GM23338 (cell line): Measurements from ENCODE around the gene NEU2. TPM values are rescaled to one million over a fixed set of nuclear protein-coding genes. Genes with fewer than 3 reads are reported as not detected.

ENCODE experiments used
- ATAC-seq: fragments of 200-7000 bp; cut with Tn5 transposase; 3 replicates; pipeline ENCODE4 v1.9.1; 2020
- DNase-seq: peaks from one replicate; pipeline ENCODE4 v3.0.0-alpha.2; 2015; ENCODE audit warnings: low spot score
- H2AFZ ChIP-seq: fragments of 200-600 bp; sonication (generic); 2 replicates; pipeline ENCODE4 v1.8.0; 2016; ENCODE audit warnings: antibody characterized with exemption, mild to moderate bottlenecking, moderate library complexity
- H3F3A ChIP-seq: fragments of 200-600 bp; sonication (generic); replicated peaks from 2 replicates; pipeline ENCODE4 v1.8.0; 2017; ENCODE audit warnings: antibody characterized with exemption, mixed run types, low read depth
- H3K27ac ChIP-seq: fragments of 200-600 bp; sonication (generic); 2 replicates; pipeline ENCODE4 v1.6.1; 2016; ENCODE audit warnings: low read depth
- H3K27me3 ChIP-seq: fragments of 200-600 bp; sonication (generic); 2 replicates; pipeline ENCODE4 v1.8.0; 2016; ENCODE audit warnings: mild to moderate bottlenecking, mixed run types, moderate library complexity; ENCODE audit not compliant: insufficient read depth
- H3K36me3 ChIP-seq: fragments of 200-600 bp; sonication (generic); 2 replicates; pipeline ENCODE4 v1.8.0; 2016; ENCODE audit warnings: mild to moderate bottlenecking; ENCODE audit not compliant: insufficient read depth
- H3K4me1 ChIP-seq: fragments of 200-600 bp; sonication (generic); 2 replicates; pipeline ENCODE4 v1.8.0; 2016; ENCODE audit warnings: mild to moderate bottlenecking, moderate library complexity; ENCODE audit not compliant: insufficient read depth
- H3K4me2 ChIP-seq: fragments of 200-600 bp; sonication (generic); 2 replicates; pipeline ENCODE4 v1.7.1; 2017; ENCODE audit warnings: mixed run types
- H3K4me3 ChIP-seq: fragments of 200-600 bp; sonication (generic); 2 replicates; pipeline ENCODE4 v1.6.1; 2016; ENCODE audit warnings: mixed run types
- H3K79me2 ChIP-seq: fragments of 200-600 bp; sonication (generic); replicated peaks from 2 replicates; pipeline ENCODE4 v1.8.0; 2017; ENCODE audit warnings: mild to moderate bottlenecking; ENCODE audit not compliant: insufficient read depth
- H3K9me2 ChIP-seq: fragments of 200-600 bp; sonication (generic); 2 replicates; pipeline ENCODE4 v1.8.0; 2017; ENCODE audit not compliant: insufficient read depth
- H4K20me1 ChIP-seq: fragments of 200-600 bp; sonication (generic); replicated peaks from 2 replicates; pipeline ENCODE4 v1.8.0; 2017; ENCODE audit warnings: mild to moderate bottlenecking; ENCODE audit not compliant: insufficient read depth
- H3K27ac Mint-ChIP-seq: 2 replicates; pipeline ENCODE4 v1.8.0; 2020; ENCODE audit warnings: inconsistent platforms, mild to moderate bottlenecking, moderate library complexity, mixed read lengths
- H3K27me3 Mint-ChIP-seq: 3 replicates; pipeline ENCODE4 v1.8.0; 2022; ENCODE audit warnings: low read depth, mild to moderate bottlenecking, moderate library complexity, mixed read lengths, inconsistent platforms; ENCODE audit not compliant: insufficient read depth, poor library complexity
- H3K36me3 Mint-ChIP-seq: 3 replicates; pipeline ENCODE4 v1.8.0; 2021; ENCODE audit warnings: low read depth, mild to moderate bottlenecking, inconsistent platforms, moderate library complexity, mixed read lengths
- H3K4me1 Mint-ChIP-seq: 3 replicates; pipeline ENCODE4 v1.8.0; 2020; ENCODE audit warnings: mild to moderate bottlenecking, inconsistent platforms, mixed read lengths
- H3K4me3 Mint-ChIP-seq: 3 replicates; pipeline ENCODE4 v1.8.0; 2021; ENCODE audit warnings: moderate library complexity, mild to moderate bottlenecking, inconsistent platforms, mixed read lengths
- H3K9me3 Mint-ChIP-seq: 3 replicates; pipeline ENCODE4 v1.8.0; 2020; ENCODE audit warnings: moderate library complexity, mild to moderate bottlenecking, inconsistent platforms, mixed read lengths
- CREB1 ChIP-seq: fragments of 250-450 bp; sonication (Bioruptor Pico); IDR thresholded peaks from 2 replicates; pipeline ENCODE4 v1.5.0; 2020; ENCODE audit warnings: low read depth, mild to moderate bottlenecking, moderate library complexity
- CTCF ChIP-seq, 2 experiments: fragments of 200-600 bp in 1 of 2; sonication (generic) in 1 of 2; conservative IDR thresholded peaks; 2 replicates each; pipeline versions ENCODE4 v1.5.1 to v1.6.1; 2016 to 2017; ENCODE audit warnings: antibody characterized with exemption in 2 of 2, low read depth in 2 of 2, mild to moderate bottlenecking in 2 of 2, moderate library complexity in 1 of 2
- ETS1 ChIP-seq: IDR thresholded peaks from 2 replicates; pipeline ENCODE4 v1.6.1; 2016; ENCODE audit warnings: antibody characterized with exemption
- EZH2 ChIP-seq: fragments of 200-600 bp; sonication (generic); IDR thresholded peaks from one replicate; pipeline ENCODE4 v1.8.0; 2017; ENCODE audit warnings: antibody characterized with exemption, mild to moderate bottlenecking, low read depth; ENCODE audit not compliant: unreplicated experiment
- EZH2phosphoT487 ChIP-seq: fragments of 200-600 bp; sonication (generic); IDR thresholded peaks from one replicate; pipeline ENCODE4 v1.8.1; 2018; ENCODE audit warnings: antibody characterized with exemption; ENCODE audit not compliant: unreplicated experiment
- JUNB ChIP-seq: IDR thresholded peaks from one replicate; pipeline ENCODE4 v1.6.1; 2016; ENCODE audit warnings: antibody characterized with exemption; ENCODE audit not compliant: unreplicated experiment
- NANOG ChIP-seq: IDR thresholded peaks from 2 replicates; pipeline ENCODE4 v1.6.1; 2016; ENCODE audit warnings: antibody characterized with exemption, borderline replicate concordance
- POLR2AphosphoS5 ChIP-seq: IDR thresholded peaks from 2 replicates; pipeline ENCODE4 v1.6.1; 2016; ENCODE audit warnings: antibody characterized with exemption, low read depth
- REST ChIP-seq: IDR thresholded peaks from one replicate; pipeline ENCODE4 v1.6.1; 2018; ENCODE audit warnings: antibody characterized with exemption; ENCODE audit not compliant: unreplicated experiment
- STAT1 ChIP-seq: IDR thresholded peaks from one replicate; pipeline ENCODE4 v1.6.1; 2016; ENCODE audit warnings: antibody characterized with exemption; ENCODE audit not compliant: unreplicated experiment
- ZNF114 ChIP-seq: fragments of 250-450 bp; sonication (Bioruptor Pico); IDR thresholded peaks from 2 replicates; pipeline ENCODE4 v1.5.0; 2020; ENCODE audit warnings: mild to moderate bottlenecking, moderate library complexity
- ZNF331 ChIP-seq: fragments of 250-450 bp; sonication (Bioruptor Pico); IDR thresholded peaks from 2 replicates; pipeline ENCODE4 v1.5.0; 2020; ENCODE audit warnings: low read depth, mild to moderate bottlenecking, moderate library complexity
- ZNF462 ChIP-seq: fragments of 250-450 bp; sonication (Bioruptor Pico); IDR thresholded peaks from 2 replicates; pipeline ENCODE4 v1.5.0; 2020; ENCODE audit warnings: mild to moderate bottlenecking, moderate library complexity
- polyA plus RNA-seq: library from polyadenylated mRNA; unstranded; fragments of >200 nt; fragmentation: Nextera tagmentation; extraction: Ambion mirVana; gene quantifications from 2 replicates; pipeline ENCODE4 v1.2.1, GENCODE V29; 2016
- total RNA-seq: library from RNA; depleted of rRNA; stranded (reverse); fragments of >200 nt; shearing (Covaris generic); gene quantifications from 2 replicates; pipeline ENCODE4 v1.2.3, GENCODE V29; 2014

Gene NEU2
- total and polyA plus RNA-seq, 2 experiments from 2014 or later: not detected

GRCh38 chr2:233064530-233065199 lies 32.2 kb downstream of the NEU2 start:
- Histone ChIP-seq H3K4me3 (no peak overlapping the region), H2AFZ (no peak overlapping the region), H3K9me2 (no peaks in the 10 kb centered on the region), H3K27me3 (no peaks in the 10 kb centered on the region), H3K79me2 (no peaks in the 10 kb centered on the region), H3K36me3 (no peaks in the 10 kb centered on the region), H3F3A (no peaks in the 10 kb centered on the region), H4K20me1 (no peaks in the 10 kb centered on the region), H3K4me2 (no peak overlapping the region), H3K4me1 (no peaks in the 10 kb centered on the region), H3K27ac (no peak overlapping the region)
- H3K27ac Mint-ChIP-seq: no peak overlapping the region
- peaks cover 22% of the 10 kb centered on the region for H3K4me1 Mint-ChIP-seq
- DNase-seq: no peak
- TF ChIP-seq EZH2phosphoT487 (no peak), JUNB (no peak), ZNF114 (CRISPR knock-in tag) (no peak), EZH2 (no peak), ZNF462 (no peak), ZNF331 (CRISPR knock-in tag) (no peak), REST (no peak), ETS1 (no peak), CREB1 (no peak), CTCF (conservative IDR thresholded peaks at IDR 0.05; ENCODE audit: low read depth in 2 of 2) (no peak), STAT1 (no peak), POLR2AphosphoS5 (no peak), NANOG (no peak)
- no peaks in the 10 kb centered on the region for H3K36me3 Mint-ChIP-seq
- H3K9me3 Mint-ChIP-seq: no peaks in the 10 kb centered on the region
- H3K4me3 Mint-ChIP-seq: no peak overlapping the region
- ATAC-seq: no peak
- H3K27me3 Mint-ChIP-seq: peaks cover 5% of the 10 kb centered on the region
